GM12891 (cell line): ENCODE data around the gene LCE5A.

Experiments used
- DNase-seq: peaks from one replicate; pipeline ENCODE4 v3.0.0; 2011; ENCODE audit warnings: low spot score; ENCODE audit not compliant: insufficient read length
- FAIRE-seq: peaks from 2 replicates; lab custom pipeline; 2011; peaks lifted over from hg19 to GRCh38; lab: Jason Lieb, UNC
- PAX5 ChIP-seq: IDR thresholded peaks from 2 replicates; pipeline ENCODE4 v1.6.1; 2011; ENCODE audit warnings: low read length, moderate library complexity, mild to moderate bottlenecking; ENCODE audit not compliant: insufficient read depth, severe bottlenecking
- POLR2A ChIP-seq: IDR thresholded peaks from 2 replicates; pipeline ENCODE4 v1.6.1; 2011; ENCODE audit warnings: low read depth, low read length, control low read depth
- POLR2AphosphoS5 ChIP-seq: IDR thresholded peaks from 2 replicates; pipeline ENCODE4 v1.6.1; 2011; ENCODE audit warnings: low read depth, low read length, control low read depth
- POU2F2 ChIP-seq: IDR thresholded peaks from 2 replicates; pipeline ENCODE4 v1.6.1; 2011; ENCODE audit warnings: low read depth, mild to moderate bottlenecking, control low read depth, low read length, moderate library complexity
- SPI1 ChIP-seq: IDR thresholded peaks from 2 replicates; pipeline ENCODE4 v1.6.1; 2011; ENCODE audit warnings: low read depth, low read length, control low read depth
- TAF1 ChIP-seq: IDR thresholded peaks from 2 replicates; pipeline ENCODE4 v1.6.1; 2011; ENCODE audit warnings: low read depth, low read length, control low read depth

Gene LCE5A

DNA sequence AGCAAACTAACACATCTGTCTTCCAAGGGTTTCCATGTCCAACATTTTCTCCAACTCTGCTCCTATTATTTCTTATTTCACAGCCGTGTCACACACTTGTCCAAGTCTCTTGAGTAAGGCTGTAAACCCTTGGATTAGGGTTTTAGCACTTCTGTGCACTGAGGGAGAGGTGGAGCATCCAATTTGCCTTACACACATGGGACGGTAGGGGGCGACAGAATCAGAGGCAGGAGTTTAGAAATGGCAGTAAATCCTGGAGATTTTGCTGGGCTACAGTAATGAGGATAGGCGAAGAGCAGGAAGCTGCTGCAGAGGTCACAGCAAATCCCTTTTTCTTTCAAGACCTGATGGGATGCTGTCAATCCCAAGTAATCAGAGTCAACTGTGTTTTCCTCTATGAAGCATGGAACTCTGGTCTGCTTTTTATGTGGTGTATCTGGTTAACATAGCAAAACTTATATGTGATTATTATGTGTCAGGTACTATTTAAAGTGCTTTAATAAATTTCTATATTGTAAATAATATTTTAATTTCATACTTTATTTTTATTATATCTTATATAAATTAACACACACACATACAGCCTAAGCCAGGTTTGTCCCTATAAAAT is 15.4 kb upstream of the LCE5A start:
- TF ChIP-seq PAX5, result no peak
- TF ChIP-seq POU2F2, result no peak
- TF ChIP-seq TAF1, result no peak
- TF ChIP-seq POLR2AphosphoS5, result no peak
- TF ChIP-seq SPI1, result no peak
- no peak for TF ChIP-seq POLR2A
- no peak for FAIRE-seq
- DNase-seq, result peak; percentile 35

GRCh38 chr1:152497273-152497672 is 13.3 kb upstream of the LCE5A start:
- no peak for DNase-seq
- TF ChIP-seq SPI1, result no peak
- TF ChIP-seq PAX5, result no peak
- TF ChIP-seq POU2F2, result no peak
- no peak for TF ChIP-seq POLR2AphosphoS5
- no peak for TF ChIP-seq POLR2A
- TF ChIP-seq TAF1, result no peak
- FAIRE-seq, result no peak

DNA sequence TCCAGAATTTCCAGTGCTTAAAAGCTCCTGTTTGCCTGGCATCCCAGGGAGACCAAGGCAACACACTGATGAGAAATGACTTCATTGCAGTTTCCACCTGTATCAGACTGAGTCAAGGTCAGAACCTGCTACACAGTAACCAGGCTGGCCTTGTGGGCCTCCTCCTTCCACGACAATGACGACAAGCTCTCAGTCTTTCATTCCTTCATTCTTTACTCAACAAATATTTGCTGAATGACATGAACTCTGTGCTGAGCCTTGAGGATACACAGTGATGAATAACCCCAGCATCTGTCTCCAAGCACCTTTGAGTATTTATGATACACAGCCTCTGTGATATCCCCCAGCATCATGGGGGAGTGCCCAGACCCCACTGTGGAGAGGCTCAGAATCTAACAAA is 8.9 kb upstream of the LCE5A start:
- no peak for FAIRE-seq

DNA sequence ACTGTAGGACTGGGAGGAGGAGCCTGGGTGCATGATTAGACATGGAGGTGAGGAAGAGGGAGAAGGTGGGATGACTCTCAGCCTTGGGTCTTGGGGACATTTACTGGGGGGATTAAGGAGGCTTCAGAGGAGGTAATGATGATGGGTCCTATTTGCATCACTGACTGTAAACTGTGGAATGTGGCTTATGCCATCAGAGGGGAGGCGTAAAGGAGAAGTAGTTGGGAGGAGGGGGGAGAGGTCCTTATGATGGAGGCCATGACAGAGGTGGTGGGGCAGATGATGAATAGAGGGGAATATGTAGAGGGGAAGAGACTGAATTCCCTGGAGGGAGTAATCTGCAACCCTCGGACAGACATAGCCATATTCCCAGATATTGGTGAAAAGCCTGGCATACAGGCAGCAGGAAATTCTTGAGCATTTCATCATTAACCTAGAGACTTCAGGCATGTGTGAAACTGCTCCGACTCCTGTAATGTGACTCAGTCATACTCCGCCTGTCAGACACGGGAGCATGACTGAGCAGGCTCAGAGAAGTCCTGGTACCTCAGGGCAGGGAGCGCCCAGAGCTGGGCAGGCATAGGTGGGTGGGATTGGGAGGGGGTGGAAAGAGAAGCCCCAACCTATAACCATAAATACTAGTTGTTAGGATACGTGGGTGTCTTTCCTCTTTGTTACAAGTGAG is 8.0 kb upstream of the LCE5A start:
- FAIRE-seq (no peak), DNase-seq (no peak)
- TF ChIP-seq TAF1 (no peak), POU2F2 (no peak), SPI1 (no peak), POLR2AphosphoS5 (no peak), PAX5 (no peak), POLR2A (no peak)

More for the DNA sequence above, 8.9 kb upstream of the LCE5A start:
- DNase-seq, result no peak
- TF ChIP-seq POLR2A (no peak), PAX5 (no peak), SPI1 (no peak), POLR2AphosphoS5 (no peak), TAF1 (no peak)

- no peak for DNase-seq
- no peak for FAIRE-seq
- TF ChIP-seq TAF1 (no peak), POU2F2 (no peak), POLR2AphosphoS5 (no peak), SPI1 (no peak), POLR2A (no peak), PAX5 (no peak)
Measured at GRCh38 chr1:152505083-152505482, 5.5 kb upstream of the LCE5A start.

DNA sequence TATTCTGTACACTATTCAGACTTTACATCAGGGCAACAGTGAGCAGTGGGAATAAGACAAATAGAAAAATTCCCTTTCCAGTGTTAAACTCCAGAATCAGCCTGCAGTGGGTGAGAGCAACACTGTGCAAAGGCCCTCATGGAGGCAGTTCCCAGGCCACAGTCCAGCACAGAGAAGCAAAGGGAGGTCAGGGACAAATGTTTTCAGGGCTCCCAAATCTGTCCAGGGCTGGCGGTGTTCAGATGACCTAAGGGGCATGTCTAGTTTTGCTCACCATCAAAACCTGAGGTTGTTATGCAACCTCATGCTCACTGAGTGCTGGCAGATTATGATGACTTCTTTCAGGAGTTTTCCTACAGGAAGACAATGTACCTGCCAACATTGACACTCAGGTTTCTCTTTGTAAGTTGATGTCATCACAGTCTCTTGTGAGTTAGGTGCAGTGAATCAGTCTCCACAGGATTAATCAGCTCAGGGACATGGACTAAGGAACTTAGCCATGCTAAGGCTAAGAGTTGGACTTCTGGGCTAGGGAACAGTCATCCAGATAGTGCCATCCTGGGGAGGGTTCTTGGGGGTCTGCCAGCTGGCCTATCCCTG is 3.6 kb upstream of the LCE5A start:
- FAIRE-seq (no peak), DNase-seq (no peak)
- no peak for TF ChIP-seq POU2F2
- TF ChIP-seq POLR2AphosphoS5, result no peak
- no peak for TF ChIP-seq SPI1
- TF ChIP-seq PAX5, result no peak
- no peak for TF ChIP-seq POLR2A

DNA sequence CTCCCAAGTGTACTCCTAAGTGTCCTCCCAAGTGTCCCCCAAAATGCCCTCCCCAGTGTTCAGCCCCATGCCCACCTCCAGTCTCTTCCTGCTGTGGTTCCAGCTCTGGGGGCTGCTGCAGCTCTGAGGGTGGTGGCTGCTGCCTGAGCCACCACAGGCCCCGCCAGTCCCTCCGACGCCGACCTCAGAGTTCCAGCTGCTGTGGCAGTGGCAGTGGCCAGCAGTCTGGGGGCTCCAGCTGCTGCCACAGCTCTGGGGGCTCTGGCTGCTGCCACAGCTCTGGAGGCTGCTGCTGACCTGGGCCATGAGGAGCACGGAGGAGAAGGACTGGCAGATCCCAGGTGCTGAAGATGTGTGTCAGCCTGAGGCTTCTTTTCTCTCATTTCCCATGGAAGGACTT is 993 bp downstream of the LCE5A start:
- no peak for TF ChIP-seq POLR2AphosphoS5
- no peak for FAIRE-seq

GRCh38 chr1:152513081-152513480 is 2.5 kb downstream of the LCE5A start:
- FAIRE-seq (no peak), DNase-seq (no peak)
- TF ChIP-seq POLR2A, result no peak
- TF ChIP-seq PAX5, result no peak
- no peak for TF ChIP-seq POU2F2
- TF ChIP-seq SPI1, result no peak
- TF ChIP-seq POLR2AphosphoS5, result no peak
- TF ChIP-seq TAF1, result no peak

More for the DNA sequence above, 993 bp downstream of the LCE5A start:
- no peak for DNase-seq

- TF ChIP-seq POLR2A (no peak), POU2F2 (no peak), SPI1 (no peak), POLR2AphosphoS5 (no peak)
- FAIRE-seq, result no peak
- DNase-seq, result no peak
Measured at GRCh38 chr1:152514715-152515433, 4.3 kb downstream of the LCE5A start.

DNA sequence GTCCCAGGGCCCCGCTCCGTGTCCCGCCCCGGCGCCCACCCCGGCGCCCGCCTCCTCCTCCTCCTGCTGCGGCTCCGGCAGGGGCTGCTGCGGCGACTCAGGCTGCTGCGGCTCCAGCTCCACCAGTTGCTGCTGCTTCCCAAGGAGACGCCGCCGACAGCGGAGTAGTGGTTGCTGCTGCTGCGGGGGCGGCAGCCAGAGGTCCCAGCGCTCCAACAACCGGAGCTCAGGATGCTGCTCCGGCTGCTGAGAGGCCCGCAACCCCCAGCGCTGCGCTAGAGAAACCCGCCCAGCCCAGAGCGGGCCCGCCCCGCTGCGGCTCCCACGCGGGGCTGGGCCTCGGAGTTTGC is 4.8 kb downstream of the LCE5A start:
- no peak for FAIRE-seq

More for the DNA sequence above, 4.8 kb downstream of the LCE5A start:
- no peak for DNase-seq
- TF ChIP-seq PAX5 (no peak), POU2F2 (no peak), TAF1 (no peak)
